Fibroblast of lung (primary cell): ENCODE measurements around the gene PRDM16. TPM values are rescaled to one million over a fixed set of nuclear protein-coding genes. Genes with fewer than 3 reads are reported as not detected.

ENCODE experiments used
- DNase-seq, 2 donors: peaks; one replicate each; pipeline versions ENCODE4 v3.0.0 to v3.0.0-alpha.2; 2010; ENCODE audit warnings: low read depth in 2 of 2
- H2AFZ ChIP-seq: 2 replicates; pipeline ENCODE4 v1.5.1; 2012; ENCODE audit warnings: low read length, control low read depth, inconsistent platforms
- H3K27ac ChIP-seq: 2 replicates; pipeline ENCODE4 v1.5.1; 2011; ENCODE audit warnings: low read length, control low read depth; ENCODE audit not compliant: insufficient read depth
- H3K27me3 ChIP-seq: 2 replicates; pipeline ENCODE4 v1.5.1; 2011; ENCODE audit warnings: mild to moderate bottlenecking, low read length; ENCODE audit not compliant: control insufficient read depth, insufficient read depth
- H3K36me3 ChIP-seq: 2 replicates; pipeline ENCODE4 v1.5.1; 2011; ENCODE audit warnings: low read length; ENCODE audit not compliant: control insufficient read depth, insufficient read depth
- H3K4me1 ChIP-seq: 2 replicates; pipeline ENCODE4 v1.5.1; 2011; ENCODE audit warnings: low read length; ENCODE audit not compliant: control insufficient read depth, insufficient read depth; ENCODE audit errors: extremely low read depth
- H3K4me2 ChIP-seq: 2 replicates; pipeline ENCODE4 v1.5.1; 2011; ENCODE audit warnings: low read length, control low read depth; ENCODE audit not compliant: insufficient read depth; ENCODE audit errors: extremely low read depth
- H3K4me3 ChIP-seq, 4 experiments: fragments of 200-600 bp in 1 of 4; sonication (generic) in 1 of 4; replicated peaks in 1 of 4; 2 replicates each; pipeline ENCODE4 v1.5.1; 2011 to 2016; ENCODE audit warnings: low read length in 4 of 4, low read depth in 3 of 4, mild to moderate bottlenecking in 3 of 4, control low read depth in 2 of 4, inconsistent platforms in 1 of 4, mixed read lengths in 1 of 4; ENCODE audit not compliant: insufficient read depth in 1 of 4; ENCODE audit errors: control extremely low read depth in 1 of 4
- H3K79me2 ChIP-seq: 2 replicates; pipeline ENCODE4 v1.5.1; 2012; ENCODE audit warnings: mild to moderate bottlenecking, low read length, inconsistent platforms; ENCODE audit not compliant: control insufficient read depth, insufficient read depth
- H3K9ac ChIP-seq: 2 replicates; pipeline ENCODE4 v1.5.1; 2011; ENCODE audit warnings: mild to moderate bottlenecking, low read length, control low read depth; ENCODE audit not compliant: insufficient read depth
- H3K9me3 ChIP-seq: 2 replicates; pipeline ENCODE4 v1.5.1; 2012; ENCODE audit warnings: low read depth, low read length; ENCODE audit not compliant: control insufficient read depth, insufficient read depth
- H4K20me1 ChIP-seq: 2 replicates; pipeline ENCODE4 v1.5.1; 2011; ENCODE audit warnings: low read length; ENCODE audit not compliant: control insufficient read depth, insufficient read depth; ENCODE audit errors: extremely low read depth
- CTCF ChIP-seq, 2 donors: IDR thresholded peaks in 1 of 2; conservative IDR thresholded peaks in 1 of 2; 1 replicate in 1 of 2; 2 replicates in 1 of 2; pipeline ENCODE4 v1.5.1; 2011 to 2012; ENCODE audit warnings: low read length in 2 of 2, control low read depth in 1 of 2, inconsistent platforms in 1 of 2, low read depth in 1 of 2, mild to moderate bottlenecking in 1 of 2
- EZH2 ChIP-seq: IDR thresholded peaks from 2 replicates; pipeline ENCODE4 v1.5.1; 2012; ENCODE audit warnings: low read length, control low read depth, mild to moderate bottlenecking; ENCODE audit errors: missing control alignments
- polyA plus RNA-seq, 2 donors: library from polyadenylated mRNA; depleted of rRNA in 1 of 2; stranded (reverse) in 1 of 2; unstranded in 1 of 2; fragments of >200 nt; gene quantifications; 2 replicates each; pipeline ENCODE4 v1.2.1, GENCODE V29; 2011 to 2012; ENCODE audit warnings: missing spikeins in 1 of 2
- total RNA-seq: library from RNA; depleted of rRNA; stranded (reverse); fragments of >200 nt; gene quantifications from 2 replicates; pipeline ENCODE4 v1.2.1, GENCODE V29; 2014

PRDM16 gene
- total and polyA plus RNA-seq, 2 donors (not counting 1 experiment from before 2014, with no cell fraction given), result 0.30 to 1.8 TPM

- DNase-seq, result no peak
Observed at GRCh38 chr1:3413975-3414710, 345.1 kb downstream of the PRDM16 start.

DNA sequence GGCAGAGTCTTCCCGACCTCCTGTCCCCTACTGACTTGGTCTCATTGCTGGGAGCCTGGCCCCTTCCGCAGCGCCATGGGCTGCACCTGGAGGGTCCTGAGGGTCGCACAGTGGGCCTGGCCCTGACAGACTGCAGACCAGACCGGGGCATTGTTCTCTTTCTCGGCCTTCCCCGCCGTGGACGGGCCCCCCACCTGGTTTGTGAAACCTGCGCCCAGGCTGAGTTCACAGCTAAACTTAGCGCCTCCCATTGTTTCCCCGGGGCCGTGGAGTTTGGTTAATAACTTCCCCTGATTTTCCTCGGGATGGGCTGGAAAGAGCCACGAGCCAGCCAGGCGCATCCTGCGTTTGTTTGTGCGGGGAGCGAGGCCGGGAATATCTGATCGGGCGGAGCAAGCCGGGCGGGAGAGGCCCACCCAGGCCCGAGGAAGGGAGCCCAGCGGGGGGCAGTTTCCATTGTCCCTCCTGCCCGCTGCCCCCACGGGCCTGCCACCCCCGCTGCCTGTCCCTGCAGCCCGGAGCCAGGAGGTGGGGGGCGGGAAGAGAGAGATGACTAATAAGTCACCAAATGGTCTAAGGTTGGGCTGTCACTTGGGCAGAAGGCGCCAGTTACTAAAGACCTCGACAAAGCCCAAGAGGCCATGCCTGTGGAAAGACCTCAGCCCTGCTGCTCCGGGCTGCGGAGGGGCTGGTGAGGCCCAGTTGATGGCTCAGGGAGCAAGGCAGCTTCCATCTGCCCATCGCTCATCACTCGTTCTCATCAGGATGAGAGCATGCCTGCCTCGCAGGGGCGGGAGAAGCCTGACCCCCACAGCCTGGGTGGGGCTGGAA lies 346.5 kb downstream of the PRDM16 start:
- Histone ChIP-seq H4K20me1 (no peaks in the 10 kb centered on the region), H3K9me3 (no peaks in the 10 kb centered on the region), H3K79me2 (no peaks in the 10 kb centered on the region), H3K4me3 (no peak overlapping the region), H3K9ac (no peak overlapping the region), H3K36me3 (no peaks in the 10 kb centered on the region), H3K27ac (no peak overlapping the region), H3K4me1 (no peaks in the 10 kb centered on the region), H3K27me3 (no peaks in the 10 kb centered on the region), H2AFZ (no peak overlapping the region), H3K4me2 (no peak overlapping the region)
- TF ChIP-seq CTCF (conservative IDR thresholded peaks at IDR 0.05 in 1 of 2, IDR thresholded peaks at IDR 0.05 in 1 of 2; ENCODE audit: low read depth in 1 of 2, low read length in 2 of 2), result no peak
- no peak for TF ChIP-seq EZH2
- DNase-seq, result no peak

More at GRCh38 chr1:3413975-3414710, 345.1 kb downstream of the PRDM16 start:
- no peak overlapping the region for H3K27ac ChIP-seq
- no peaks in the 10 kb centered on the region for H3K9me3 ChIP-seq
- H3K27me3 ChIP-seq, result no peaks in the 10 kb centered on the region
- H3K79me2 ChIP-seq, result no peaks in the 10 kb centered on the region
- no peaks in the 10 kb centered on the region for H4K20me1 ChIP-seq
- TF ChIP-seq EZH2, result no peak
- no peak for TF ChIP-seq CTCF (conservative IDR thresholded peaks at IDR 0.05 in 1 of 2, IDR thresholded peaks at IDR 0.05 in 1 of 2; ENCODE audit: low read depth in 1 of 2, low read length in 2 of 2)
- H3K4me1 ChIP-seq, result no peaks in the 10 kb centered on the region
- H3K9ac ChIP-seq, result no peak overlapping the region
- no peak overlapping the region for H3K4me3 ChIP-seq
- H2AFZ ChIP-seq, result no peak overlapping the region
- no peak overlapping the region for H3K4me2 ChIP-seq
- H3K36me3 ChIP-seq, result no peaks in the 10 kb centered on the region

DNA sequence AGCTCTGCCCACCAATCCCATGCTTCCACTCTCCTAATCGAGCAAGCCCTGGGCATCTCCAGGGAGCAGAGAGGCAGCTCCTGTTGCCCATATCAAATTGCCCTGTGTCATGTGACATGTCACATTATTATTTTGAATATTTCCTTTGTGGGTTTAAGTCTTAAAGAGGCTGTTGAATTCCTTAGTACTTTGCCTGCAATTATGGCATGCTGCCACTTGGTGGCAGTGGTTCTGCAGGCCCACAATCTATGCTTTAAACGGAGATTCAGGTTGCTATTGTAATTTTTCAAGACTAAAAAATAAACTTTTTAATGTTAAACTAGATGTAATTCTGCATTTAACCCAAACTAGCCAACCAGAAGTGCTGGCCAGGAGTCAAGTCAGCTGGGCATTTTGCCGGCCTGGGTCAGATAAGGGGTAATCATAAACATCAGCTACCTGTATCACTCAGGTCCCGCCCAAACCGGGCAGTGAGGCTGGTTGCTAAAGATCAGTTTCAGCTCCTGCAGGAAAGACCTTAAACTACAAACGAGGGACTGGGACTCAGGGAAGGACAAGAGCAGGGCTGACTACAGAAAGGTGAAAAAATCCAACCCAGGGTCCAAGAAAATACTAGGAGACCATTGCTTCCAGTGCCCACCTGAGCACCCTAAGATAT lies 348.2 kb downstream of the PRDM16 start:
- TF ChIP-seq EZH2, result no peak
- peak in 1 of 2 donors; percentile 28 for TF ChIP-seq CTCF (conservative IDR thresholded peaks at IDR 0.05 in 1 of 2, IDR thresholded peaks at IDR 0.05 in 1 of 2; ENCODE audit: low read depth in 1 of 2, low read length in 2 of 2)
- H3K27ac ChIP-seq, result no peak overlapping the region
- H3K9ac ChIP-seq, result no peak overlapping the region
- H3K4me1 ChIP-seq, result no peaks in the 10 kb centered on the region
- H3K9me3 ChIP-seq, result no peaks in the 10 kb centered on the region
- no peaks in the 10 kb centered on the region for H3K36me3 ChIP-seq
- H3K27me3 ChIP-seq, result no peaks in the 10 kb centered on the region
- H3K4me3 ChIP-seq, result no peak overlapping the region
- H4K20me1 ChIP-seq, result no peaks in the 10 kb centered on the region
- H3K79me2 ChIP-seq, result no peaks in the 10 kb centered on the region
- H3K4me2 ChIP-seq, result no peak overlapping the region
- no peak overlapping the region for H2AFZ ChIP-seq
- DNase-seq, result no peak
